SK-N-SH (cell line): ENCODE measurements around the gene ANKS6.

Experiments used
- ELF1 ChIP-seq: IDR thresholded peaks from 2 replicates; pipeline ENCODE4 v1.4.0; 2012
- EP300 ChIP-seq, 2 experiments: IDR thresholded peaks; 2 replicates each; pipeline versions ENCODE4 v1.4.0 to v1.6.1; 2012; ENCODE audit warnings: borderline replicate concordance in 1 of 2, low read depth in 1 of 2, low read length in 1 of 2
- JUND ChIP-seq: IDR thresholded peaks from 2 replicates; pipeline ENCODE4 v1.4.0; 2012
- NFIC ChIP-seq: IDR thresholded peaks from 2 replicates; pipeline ENCODE4 v1.4.0; 2012; ENCODE audit warnings: borderline replicate concordance
- POLR2AphosphoS5 ChIP-seq: IDR thresholded peaks from 2 replicates; pipeline ENCODE4 v1.6.1; 2012; ENCODE audit warnings: low read depth, low read length
- RAD21 ChIP-seq: IDR thresholded peaks from 2 replicates; pipeline ENCODE4 v1.6.1; 2012; ENCODE audit warnings: mild to moderate bottlenecking, low read length
- RFX5 ChIP-seq: IDR thresholded peaks from 2 replicates; pipeline ENCODE4 v1.6.1; 2012; ENCODE audit warnings: mild to moderate bottlenecking, improper control_type of control experiment, low read length
- SMC3 ChIP-seq: IDR thresholded peaks from 2 replicates; pipeline ENCODE4 v1.6.1; 2012; ENCODE audit warnings: low read depth, low read length, improper control_type of control experiment
- TAF1 ChIP-seq: IDR thresholded peaks from 2 replicates; pipeline ENCODE4 v1.6.1; 2012; ENCODE audit warnings: low read depth, mild to moderate bottlenecking, low read length, moderate library complexity, borderline replicate concordance
- TEAD4 ChIP-seq: IDR thresholded peaks from 2 replicates; pipeline ENCODE4 v1.4.0; 2012; ENCODE audit warnings: mild to moderate bottlenecking, borderline replicate concordance; ENCODE audit not compliant: insufficient read depth
- ZBTB33 ChIP-seq: IDR thresholded peaks from 2 replicates; pipeline ENCODE4 v1.4.0; 2012; ENCODE audit warnings: low read depth, borderline replicate concordance
- TF ChIP-seq, protein P1 (sequence below): IDR thresholded peaks from 2 replicates; pipeline ENCODE4 v1.6.1; 2012; ENCODE audit warnings: mild to moderate bottlenecking, low read depth, low read length, moderate library complexity
- TF ChIP-seq, protein P2 (sequence below): fragments of 200-600 bp; sonication (generic); IDR thresholded peaks from 2 replicates; pipeline ENCODE4 v1.6.1; 2017; ENCODE audit warnings: antibody characterized with exemption, mild to moderate bottlenecking, moderate library complexity
- TF ChIP-seq, protein P3 (sequence below): IDR thresholded peaks from 2 replicates; pipeline ENCODE4; 2012

DNA sequence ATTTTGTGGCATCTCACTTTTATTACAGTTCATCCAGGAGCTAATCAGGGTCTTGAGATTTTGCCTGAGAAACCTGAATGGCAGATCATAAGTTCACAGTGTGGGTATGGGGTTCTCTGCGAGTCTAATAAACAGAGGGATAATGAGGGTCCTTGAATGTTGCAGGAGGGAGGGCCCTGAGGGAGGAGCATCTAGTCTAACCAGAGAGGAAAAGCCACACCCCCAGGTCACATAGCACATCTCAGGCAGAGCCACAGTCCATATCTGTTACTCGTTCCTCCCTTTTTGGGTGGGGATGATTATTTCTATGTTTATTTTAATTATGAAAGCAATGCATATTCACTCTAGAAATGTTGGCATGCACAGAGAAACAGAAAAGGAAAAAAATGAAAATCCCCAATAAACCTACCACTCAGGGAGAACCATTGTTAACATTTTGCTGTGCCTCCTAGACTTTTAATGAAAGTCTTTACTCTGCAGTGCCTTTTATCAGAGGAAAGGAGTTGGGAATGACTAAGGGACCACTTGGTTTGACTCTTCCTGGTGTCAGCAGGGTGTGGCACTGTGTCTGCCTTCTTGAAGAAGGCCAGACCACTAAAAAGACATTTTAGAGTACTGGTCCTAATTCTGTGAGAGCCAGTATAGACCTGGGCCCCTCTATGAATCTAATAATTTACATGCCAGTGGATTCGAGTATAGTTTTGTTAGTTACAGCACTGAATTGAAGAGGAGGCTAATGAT is 13.9 kb upstream of the ANKS6 start:
- TF ChIP-seq, protein P1, sequence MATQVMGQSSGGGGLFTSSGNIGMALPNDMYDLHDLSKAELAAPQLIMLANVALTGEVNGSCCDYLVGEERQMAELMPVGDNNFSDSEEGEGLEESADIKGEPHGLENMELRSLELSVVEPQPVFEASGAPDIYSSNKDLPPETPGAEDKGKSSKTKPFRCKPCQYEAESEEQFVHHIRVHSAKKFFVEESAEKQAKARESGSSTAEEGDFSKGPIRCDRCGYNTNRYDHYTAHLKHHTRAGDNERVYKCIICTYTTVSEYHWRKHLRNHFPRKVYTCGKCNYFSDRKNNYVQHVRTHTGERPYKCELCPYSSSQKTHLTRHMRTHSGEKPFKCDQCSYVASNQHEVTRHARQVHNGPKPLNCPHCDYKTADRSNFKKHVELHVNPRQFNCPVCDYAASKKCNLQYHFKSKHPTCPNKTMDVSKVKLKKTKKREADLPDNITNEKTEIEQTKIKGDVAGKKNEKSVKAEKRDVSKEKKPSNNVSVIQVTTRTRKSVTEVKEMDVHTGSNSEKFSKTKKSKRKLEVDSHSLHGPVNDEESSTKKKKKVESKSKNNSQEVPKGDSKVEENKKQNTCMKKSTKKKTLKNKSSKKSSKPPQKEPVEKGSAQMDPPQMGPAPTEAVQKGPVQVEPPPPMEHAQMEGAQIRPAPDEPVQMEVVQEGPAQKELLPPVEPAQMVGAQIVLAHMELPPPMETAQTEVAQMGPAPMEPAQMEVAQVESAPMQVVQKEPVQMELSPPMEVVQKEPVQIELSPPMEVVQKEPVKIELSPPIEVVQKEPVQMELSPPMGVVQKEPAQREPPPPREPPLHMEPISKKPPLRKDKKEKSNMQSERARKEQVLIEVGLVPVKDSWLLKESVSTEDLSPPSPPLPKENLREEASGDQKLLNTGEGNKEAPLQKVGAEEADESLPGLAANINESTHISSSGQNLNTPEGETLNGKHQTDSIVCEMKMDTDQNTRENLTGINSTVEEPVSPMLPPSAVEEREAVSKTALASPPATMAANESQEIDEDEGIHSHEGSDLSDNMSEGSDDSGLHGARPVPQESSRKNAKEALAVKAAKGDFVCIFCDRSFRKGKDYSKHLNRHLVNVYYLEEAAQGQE, result no peak
- TF ChIP-seq ZBTB33 (no peak), POLR2AphosphoS5 (no peak), RAD21 (no peak), TAF1 (no peak), EP300 (IDR thresholded peaks at IDR 0.05; ENCODE audit: borderline replicate concordance in 1 of 2, low read depth in 1 of 2, low read length in 1 of 2) (no peak), NFIC (no peak), ELF1 (no peak), RFX5 (no peak), TEAD4 (no peak), JUND (no peak), SMC3 (no peak)
- TF ChIP-seq, protein P2, sequence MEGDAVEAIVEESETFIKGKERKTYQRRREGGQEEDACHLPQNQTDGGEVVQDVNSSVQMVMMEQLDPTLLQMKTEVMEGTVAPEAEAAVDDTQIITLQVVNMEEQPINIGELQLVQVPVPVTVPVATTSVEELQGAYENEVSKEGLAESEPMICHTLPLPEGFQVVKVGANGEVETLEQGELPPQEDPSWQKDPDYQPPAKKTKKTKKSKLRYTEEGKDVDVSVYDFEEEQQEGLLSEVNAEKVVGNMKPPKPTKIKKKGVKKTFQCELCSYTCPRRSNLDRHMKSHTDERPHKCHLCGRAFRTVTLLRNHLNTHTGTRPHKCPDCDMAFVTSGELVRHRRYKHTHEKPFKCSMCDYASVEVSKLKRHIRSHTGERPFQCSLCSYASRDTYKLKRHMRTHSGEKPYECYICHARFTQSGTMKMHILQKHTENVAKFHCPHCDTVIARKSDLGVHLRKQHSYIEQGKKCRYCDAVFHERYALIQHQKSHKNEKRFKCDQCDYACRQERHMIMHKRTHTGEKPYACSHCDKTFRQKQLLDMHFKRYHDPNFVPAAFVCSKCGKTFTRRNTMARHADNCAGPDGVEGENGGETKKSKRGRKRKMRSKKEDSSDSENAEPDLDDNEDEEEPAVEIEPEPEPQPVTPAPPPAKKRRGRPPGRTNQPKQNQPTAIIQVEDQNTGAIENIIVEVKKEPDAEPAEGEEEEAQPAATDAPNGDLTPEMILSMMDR, result no peak
- TF ChIP-seq, protein P3, sequence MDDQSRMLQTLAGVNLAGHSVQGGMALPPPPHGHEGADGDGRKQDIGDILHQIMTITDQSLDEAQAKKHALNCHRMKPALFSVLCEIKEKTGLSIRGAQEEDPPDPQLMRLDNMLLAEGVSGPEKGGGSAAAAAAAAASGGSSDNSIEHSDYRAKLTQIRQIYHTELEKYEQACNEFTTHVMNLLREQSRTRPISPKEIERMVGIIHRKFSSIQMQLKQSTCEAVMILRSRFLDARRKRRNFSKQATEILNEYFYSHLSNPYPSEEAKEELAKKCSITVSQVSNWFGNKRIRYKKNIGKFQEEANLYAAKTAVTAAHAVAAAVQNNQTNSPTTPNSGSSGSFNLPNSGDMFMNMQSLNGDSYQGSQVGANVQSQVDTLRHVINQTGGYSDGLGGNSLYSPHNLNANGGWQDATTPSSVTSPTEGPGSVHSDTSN, result no peak
